ENCODE results near the gene TNFRSF1B. TPM values are rescaled to one million over a fixed set of nuclear protein-coding genes. Genes with fewer than 3 reads are reported as not detected.

TNFRSF1B gene
- total and polyA plus RNA-seq, 9 of the 15 experiments (the other 6 are each of a cell fraction or from before 2014, with no cell fraction given), result 8.8 to 91.3 (median 36.0) TPM

GRCh38 chr1:12143631-12144155 lies 23.1 kb upstream of the TNFRSF1B start (continued):
- TF ChIP-seq REST (IDR thresholded peaks at IDR 0.05; ENCODE audit: borderline replicate concordance) (peak; percentile 35; the same call in 1 of the 2 replicates), REST (CRISPR knock-in tag; IDR thresholded peaks at IDR 0.05; ENCODE audit: low read depth) (no peak; the same call in 1 of the 2 replicates), ZNF512 (tag; IDR thresholded peaks at IDR 0.05) (no peak), MYC (IDR thresholded peaks at IDR 0.05; ENCODE audit: low read depth, low read length) (peak; percentile 97), MYC (CRISPR knock-in tag; IDR thresholded peaks at IDR 0.05; ENCODE audit: borderline replicate concordance, low read depth) (peak; percentile 69; the same call in 1 of the 2 replicates), KAT7 (CRISPR knock-in tag; IDR thresholded peaks at IDR 0.05; ENCODE audit: borderline replicate concordance) (peak; percentile 62; the same call in 1 of the 2 replicates), ZNF274 (IDR thresholded peaks at IDR 0.05; ENCODE audit: borderline replicate concordance, low read depth, low read length) (no peak), SMAD3 (CRISPR knock-in tag; conservative IDR thresholded peaks at IDR 0.05) (0 out of 2 replicates have a peak, but pooled peaks have one; percentile 52), GABPB1 (CRISPR knock-in tag; IDR thresholded peaks at IDR 0.05) (peak; percentile 80; the same call in 1 of the 2 replicates), ZNF561 (CRISPR knock-in tag; conservative IDR thresholded peaks at IDR 0.05) (no peak), GTF2B (IDR thresholded peaks at IDR 0.05; ENCODE audit: extremely low read depth, insufficient read length) (no peak), PRMT5 (CRISPR knock-in tag; IDR thresholded peaks at IDR 0.05) (no peak), SMAD1 (IDR thresholded peaks at IDR 0.05; ENCODE audit: low read depth, low read length, partially characterized antibody) (no peak), SAP30 (IDR thresholded peaks at IDR 0.05; ENCODE audit: borderline replicate concordance, insufficient read depth, low read depth, low read length, poor library complexity, severe bottlenecking) (peak; percentile 50), NR4A1 (CRISPR knock-in tag; IDR thresholded peaks at IDR 0.05) (no peak), NR4A1 (tag; IDR thresholded peaks at IDR 0.05) (0 out of 2 replicates have a peak, but pooled peaks have one; percentile 31), DNMT1 (IDR thresholded peaks at IDR 0.05) (no peak), STAG1 (CRISPR knock-in tag; IDR thresholded peaks at IDR 0.05; ENCODE audit: borderline replicate concordance) (no peak)
